K562 (cell line): ENCODE data around the gene OR8B8. TPM values are rescaled to one million over a fixed set of nuclear protein-coding genes. Genes with fewer than 3 reads are reported as not detected.

ENCODE experiments used
- ATF2 ChIP-seq: sonication (generic); formaldehyde crosslinking; IDR thresholded peaks from 2 replicates; pipeline ENCODE4 v1.8.1; 2022; ENCODE audit warnings: missing genetic modification reagents
- ATF4 ChIP-seq: fragments of 450-650 bp; formaldehyde crosslinking; IDR thresholded peaks from 2 replicates; pipeline ENCODE4 v1.4.0; 2022; ENCODE audit warnings: mild to moderate bottlenecking, moderate library complexity
- DEAF1 ChIP-seq: fragments of 450-650 bp; formaldehyde crosslinking; IDR thresholded peaks from 2 replicates; pipeline ENCODE4 v1.4.0; 2020; ENCODE audit warnings: mild to moderate bottlenecking, moderate library complexity
- IRF9 ChIP-seq: fragments of 450-650 bp; IDR thresholded peaks from 2 replicates; pipeline ENCODE4 v1.6.1; 2016; ENCODE audit warnings: missing biosample characterization, missing genetic modification characterization
- MAFF ChIP-seq: IDR thresholded peaks from 2 replicates; pipeline ENCODE4 v1.6.1; 2012; ENCODE audit warnings: low read length, improper control_type of control experiment
- MBD1 ChIP-seq: fragments of 250-450 bp; sonication (Bioruptor Pico); IDR thresholded peaks from 2 replicates; pipeline ENCODE4 v1.8.0; 2022; ENCODE audit warnings: inconsistent platforms
- MCM7 ChIP-seq, 2 experiments: fragments of 450-650 bp; IDR thresholded peaks; 2 replicates each; pipeline ENCODE4 v1.6.1; 2016 to 2018
- SNIP1 ChIP-seq: fragments of 450-650 bp; IDR thresholded peaks from 2 replicates; pipeline ENCODE4 v1.7.1; 2017; ENCODE audit warnings: low read depth, mild to moderate bottlenecking
- STAT6 ChIP-seq: sonication (generic); formaldehyde crosslinking; IDR thresholded peaks from 2 replicates; pipeline ENCODE4 v1.8.1; 2023; ENCODE audit warnings: mild to moderate bottlenecking, missing genetic modification reagents
- TCF7L2 ChIP-seq: fragments of 150-350 bp; IDR thresholded peaks from 2 replicates; pipeline ENCODE4 v1.6.1; 2016; ENCODE audit warnings: low read depth, mild to moderate bottlenecking, low read length, moderate library complexity
- TCFL5 ChIP-seq: fragments of 250-450 bp; sonication (Bioruptor Pico); conservative IDR thresholded peaks from 2 replicates; pipeline ENCODE4 v1.6.1; 2021; ENCODE audit warnings: mild to moderate bottlenecking, moderate library complexity, matching md5 sums
- WHSC1 ChIP-seq: IDR thresholded peaks from one replicate; pipeline ENCODE4 v1.6.1; 2012; ENCODE audit warnings: low read length, control low read depth, inconsistent platforms
- polyA plus RNA-seq, 8 experiments: library from polyadenylated mRNA; depleted of rRNA in 4 of 8; stranded (reverse) in 5 of 8; unstranded in 3 of 8; fragments of >200 nt; fragmentation: Nextera tagmentation in 2 of 8; fragmentation: Illumina TruSeq in 1 of 8; extraction: Ambion mirVana in 2 of 8; extraction: Trizol in 1 of 8; gene quantifications; 2 replicates each; pipeline versions ENCODE4 v1.2.1 to v1.2.3, GENCODE V29; 2011 to 2014; ENCODE audit warnings: inconsistent platforms in 1 of 8, missing spikeins in 1 of 8
- total RNA-seq, 7 experiments: library from RNA; depleted of rRNA in 6 of 7; stranded (reverse); fragments of >200 nt in 6 of 7; fragmentation: Illumina TruSeq in 2 of 7; extraction: Trizol in 2 of 7; gene quantifications; 2 replicates each; pipeline versions ENCODE4 v1.2.1 to v1.2.3, GENCODE V29; 2011 to 2021; ENCODE audit warnings: low replicate concordance in 1 of 7

The OR8B8 gene
- total and polyA plus RNA-seq, 9 of the 15 experiments (the other 6 are each of a cell fraction or from before 2014, with no cell fraction given), result 0.18 TPM; not detected in 8

GRCh38 chr11:124481365-124482323 lies 36.1 kb upstream of the OR8B8 start (continued):
- TF ChIP-seq MBD1 (CRISPR knock-in tag) (no peak), ATF2 (no peak), STAT6 (CRISPR knock-in tag) (no peak), SNIP1 (no peak), DEAF1 (CRISPR knock-in tag) (0 out of 2 replicates have a peak, but pooled peaks have one; percentile 8), TCFL5 (CRISPR knock-in tag) (no peak), WHSC1 (no peak), IRF9 (tag) (no peak), MAFF (peak; percentile 91), ATF4 (CRISPR knock-in tag) (no peak), TCF7L2 (no peak), MCM7 (IDR thresholded peaks at IDR 0.05) (no peak)
